ENCODE measurements around the gene AIG1.

Gene AIG1

DNA sequence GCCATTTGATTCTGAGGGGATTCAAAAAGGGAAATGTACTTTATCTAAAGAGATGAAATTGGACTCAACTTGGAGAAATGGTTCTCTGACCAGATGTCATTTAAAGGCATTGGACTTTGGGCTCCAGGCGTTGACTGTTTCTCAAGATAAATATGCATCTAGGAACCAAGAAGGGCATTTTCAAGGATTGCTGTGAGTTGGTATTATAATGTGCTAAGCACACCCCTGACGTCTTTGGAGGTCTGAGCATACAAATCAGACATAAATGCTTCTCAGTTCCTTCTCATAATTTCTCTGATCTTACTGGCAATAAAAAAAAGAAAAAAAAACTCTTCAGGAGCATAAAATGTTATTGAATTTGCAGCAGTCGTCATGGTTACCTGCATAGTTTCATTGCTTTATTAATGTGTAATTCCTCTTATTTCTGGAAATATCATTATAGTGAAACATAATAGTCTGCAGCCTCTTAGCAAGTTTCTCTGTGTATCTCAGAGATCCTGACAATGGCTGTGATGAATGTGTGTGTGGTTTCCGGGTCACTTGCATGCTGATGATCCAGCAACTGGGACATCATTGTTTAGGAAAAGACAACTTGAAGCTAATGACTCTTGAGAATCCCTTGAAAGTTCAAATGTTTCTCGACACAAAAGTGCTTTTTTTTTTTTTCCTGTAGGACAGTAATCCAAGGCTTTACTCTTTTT, 136.0 kb downstream of the AIG1 start:
- DNase-seq (ENCODE audit: low spot score), result no peak

GRCh38 chr6:143197377-143197776, 136.7 kb downstream of the AIG1 start:
- DNase-seq (ENCODE audit: low spot score), result no peak

DNA sequence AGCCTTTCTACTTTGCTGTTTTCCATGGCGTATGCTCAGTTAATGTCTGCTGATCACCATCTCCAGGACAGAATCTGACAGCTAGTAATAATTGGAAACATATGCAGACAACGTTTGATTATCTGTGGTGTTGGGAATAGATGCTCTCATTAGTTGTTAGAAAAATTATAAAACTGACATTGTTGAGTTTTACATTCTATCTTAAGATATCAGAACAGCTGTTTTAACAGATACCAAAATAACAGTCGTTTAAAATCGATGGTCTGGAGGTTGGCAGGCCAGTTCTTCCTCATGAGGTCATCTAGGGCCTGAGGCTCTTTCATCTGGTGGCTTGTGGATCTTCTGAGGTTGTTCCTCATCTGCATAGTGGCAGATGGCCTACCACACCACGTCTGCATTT, 137.6 kb downstream of the AIG1 start:
- DNase-seq (ENCODE audit: low spot score), result no peak

GRCh38 chr6:143199291-143199690, 138.6 kb downstream of the AIG1 start:
- no peak for DNase-seq (ENCODE audit: low spot score)

DNA sequence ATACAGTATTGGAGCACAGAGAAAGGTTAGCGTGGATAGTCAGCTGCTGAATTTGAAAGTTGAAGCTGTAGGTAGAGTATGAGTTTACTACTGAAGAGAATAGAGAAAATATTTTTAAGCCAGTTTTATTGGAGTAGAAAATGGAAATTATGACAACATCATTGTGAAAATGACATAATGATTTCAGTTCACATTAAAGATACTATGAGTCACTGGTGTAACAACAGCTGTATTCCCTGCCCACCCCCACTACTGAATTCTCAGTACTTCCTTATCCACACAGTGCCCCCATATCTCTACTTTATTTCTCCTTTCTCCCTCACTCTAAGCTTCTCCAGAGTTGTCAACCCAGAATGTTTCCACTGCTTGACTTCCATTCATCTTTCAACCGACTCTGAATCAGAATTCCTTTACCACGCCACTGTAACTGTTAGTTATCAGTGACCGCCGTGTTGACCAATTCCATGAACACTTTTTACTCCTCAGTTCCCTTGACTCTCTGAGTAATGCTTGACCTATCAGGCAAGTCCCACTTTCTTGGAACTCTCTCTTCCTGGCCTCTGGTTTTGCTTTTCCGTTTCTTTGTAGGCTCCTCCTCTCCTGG, 139.6 kb downstream of the AIG1 start:
- no peak for DNase-seq (ENCODE audit: low spot score)

DNA sequence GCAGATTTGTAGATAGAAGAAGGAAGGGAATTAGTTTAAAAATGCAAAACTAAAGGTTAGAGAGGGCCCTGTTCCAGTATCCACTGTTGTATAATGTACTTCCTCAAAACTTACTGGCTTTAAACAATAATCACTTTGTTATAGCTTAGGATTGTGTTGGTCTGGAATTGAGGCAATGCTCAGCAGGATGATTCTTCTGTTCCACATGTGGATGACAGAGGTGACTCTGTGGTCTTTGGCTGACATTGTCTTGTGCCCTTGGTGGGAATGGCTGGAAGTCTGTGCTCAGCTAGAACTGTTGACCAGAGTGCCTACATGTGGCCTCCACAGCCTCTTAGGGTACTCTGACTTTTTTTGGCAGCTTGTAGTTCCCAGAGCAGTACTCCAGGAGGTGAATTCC, 143.4 kb downstream of the AIG1 start:
- DNase-seq (ENCODE audit: low spot score), result no peak

DNA sequence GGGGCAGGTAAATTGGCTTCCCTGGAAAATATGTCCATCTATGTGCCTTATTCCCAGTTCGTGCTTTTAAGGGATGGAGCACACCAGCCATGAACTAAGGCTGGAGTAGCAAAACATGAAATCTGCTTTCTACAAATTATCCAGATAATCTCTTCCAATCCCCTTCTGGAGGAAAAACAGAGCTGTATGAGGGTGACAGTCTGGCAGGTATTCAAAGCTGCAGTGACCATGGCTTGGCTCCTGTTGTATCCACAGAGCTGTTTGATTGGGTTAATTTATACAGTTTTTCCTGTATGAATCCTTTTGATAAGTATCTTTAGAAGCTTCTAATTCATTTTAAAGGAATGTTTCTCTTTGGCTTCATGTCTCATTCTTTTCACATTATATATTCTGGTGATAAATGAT, 144.4 kb downstream of the AIG1 start:
- DNase-seq (ENCODE audit: low spot score), result no peak

- no peak for DNase-seq (ENCODE audit: low spot score)
Observed at GRCh38 chr6:143205585-143205984, 144.9 kb downstream of the AIG1 start.

- DNase-seq (ENCODE audit: low spot score), result no peak
Observed at GRCh38 chr6:143205991-143206390, 145.3 kb downstream of the AIG1 start.

DNA sequence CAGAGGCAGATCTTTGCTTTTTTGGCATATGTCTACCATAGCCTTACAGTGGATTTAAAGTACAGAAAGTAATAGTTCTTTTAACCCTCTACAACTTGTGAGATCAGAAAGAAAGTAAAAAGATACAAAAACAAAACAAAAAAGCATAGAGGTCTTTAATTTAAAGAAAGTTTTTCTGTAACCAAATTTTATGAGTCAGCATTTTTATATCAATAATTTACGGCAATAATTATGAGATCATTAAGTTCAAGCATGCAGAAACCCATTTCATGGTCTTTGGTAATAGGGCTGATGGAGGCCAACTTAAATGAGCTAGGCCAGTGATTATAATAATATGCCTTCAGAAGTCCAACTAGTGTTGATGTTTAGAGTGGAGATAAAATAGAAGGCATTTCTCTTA, 145.9 kb downstream of the AIG1 start:
- no peak for DNase-seq (ENCODE audit: low spot score)

DNA sequence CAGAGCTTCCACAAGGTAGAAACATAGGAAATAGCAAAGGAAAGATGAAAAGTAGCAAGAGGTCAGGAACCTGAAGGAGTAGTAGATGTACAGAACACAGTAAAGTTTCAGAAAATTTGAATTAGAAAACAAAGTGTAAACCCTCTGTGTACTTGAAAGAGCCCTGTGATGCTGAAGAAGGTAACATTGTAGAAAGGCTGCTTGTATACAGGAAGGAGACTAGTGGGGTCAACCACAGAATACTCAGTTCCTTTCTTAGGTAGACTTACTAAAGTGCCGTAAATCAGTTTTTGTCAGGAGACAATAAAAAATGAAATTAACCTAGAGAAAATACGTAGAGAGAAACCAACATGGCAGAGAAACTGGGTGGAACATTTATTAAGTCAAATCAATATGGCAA, 149.7 kb downstream of the AIG1 start:
- DNase-seq (ENCODE audit: low spot score), result no peak

DNA sequence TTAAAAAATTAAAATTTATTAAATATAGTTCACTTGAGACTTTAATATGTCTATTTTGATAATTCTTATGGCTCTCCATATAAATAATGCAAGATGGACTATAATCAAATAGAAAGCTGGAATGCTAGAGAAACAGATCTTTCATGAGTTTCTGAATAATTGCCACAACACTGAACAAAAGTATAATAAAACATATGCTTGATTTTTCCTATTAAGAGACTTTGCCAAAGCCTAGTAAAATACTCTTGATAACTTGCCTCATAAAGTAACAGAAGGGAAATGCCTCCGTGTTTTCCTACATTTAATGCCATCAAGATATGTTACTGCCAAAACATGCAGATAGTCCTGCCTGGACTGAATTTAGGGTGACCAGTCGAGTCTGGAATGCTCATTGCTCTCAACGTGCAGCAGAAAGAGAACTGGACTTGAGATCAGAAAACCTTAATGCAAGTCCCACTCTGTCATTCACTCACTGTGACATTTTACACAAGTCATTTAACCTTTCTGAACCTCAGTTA, 153.2 kb downstream of the AIG1 start:
- no peak for DNase-seq (ENCODE audit: low spot score)

DNA sequence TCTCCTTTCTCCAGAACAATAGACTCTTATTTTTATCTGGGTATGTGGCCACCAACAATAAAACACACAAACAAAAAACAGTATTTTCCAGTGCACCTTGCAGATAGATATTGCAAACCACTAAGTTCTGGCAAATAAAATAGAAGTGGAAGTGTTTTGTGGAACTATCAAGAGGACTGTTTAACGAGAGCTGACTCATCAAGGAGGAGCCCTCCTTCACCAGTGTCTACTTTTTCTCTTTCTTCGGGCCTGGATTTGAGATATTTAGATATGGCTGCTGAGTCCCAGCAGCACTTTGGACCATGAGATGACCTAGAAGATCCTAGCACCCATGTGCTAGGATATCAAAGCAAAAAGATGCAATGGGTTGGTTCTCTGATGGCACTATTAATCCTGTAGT, 154.7 kb downstream of the AIG1 start:
- DNase-seq (ENCODE audit: low spot score), result no peak

DNA sequence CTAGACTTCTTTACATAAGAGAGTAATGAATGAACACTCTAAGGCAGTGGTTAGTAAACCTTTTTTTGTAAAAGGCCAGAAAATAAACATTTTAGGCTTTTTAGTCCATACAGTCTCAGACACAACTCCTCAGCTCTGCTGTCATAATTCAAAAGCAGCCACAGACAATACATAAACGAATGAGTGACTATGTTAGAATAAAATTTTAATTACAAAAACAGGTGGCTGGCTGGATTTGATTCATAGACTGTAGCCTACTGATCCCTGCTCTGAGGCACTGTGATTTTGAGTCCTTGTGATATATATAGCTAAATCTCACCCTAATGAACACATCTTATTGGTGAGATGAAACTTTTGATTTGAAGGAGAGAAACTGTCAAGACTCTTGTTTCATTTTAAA, 155.1 kb downstream of the AIG1 start:
- DNase-seq (ENCODE audit: low spot score), result no peak

DNA sequence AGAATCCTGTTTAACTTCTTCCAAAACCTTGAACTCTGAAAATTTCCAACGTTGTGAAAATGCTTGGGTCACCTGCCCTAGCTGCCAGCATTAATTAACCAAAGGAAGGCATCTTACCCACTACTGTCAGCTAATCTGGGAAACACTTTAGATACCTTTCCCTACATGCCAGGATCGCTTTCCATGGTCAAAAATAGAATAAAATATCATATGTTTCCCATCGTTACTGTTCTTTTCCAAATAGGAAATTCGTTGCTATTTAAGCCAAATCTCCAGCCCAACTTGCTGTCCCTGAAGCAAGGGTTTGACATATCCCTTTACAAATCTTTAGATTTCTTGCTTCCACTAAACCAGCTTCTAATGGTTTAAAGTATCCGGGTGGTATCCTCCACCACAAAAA, 157.5 kb downstream of the AIG1 start:
- DNase-seq (ENCODE audit: low spot score), result no peak

GRCh38 chr6:143221698-143222097, 161.0 kb downstream of the AIG1 start:
- DNase-seq (ENCODE audit: low spot score), result no peak

DNA sequence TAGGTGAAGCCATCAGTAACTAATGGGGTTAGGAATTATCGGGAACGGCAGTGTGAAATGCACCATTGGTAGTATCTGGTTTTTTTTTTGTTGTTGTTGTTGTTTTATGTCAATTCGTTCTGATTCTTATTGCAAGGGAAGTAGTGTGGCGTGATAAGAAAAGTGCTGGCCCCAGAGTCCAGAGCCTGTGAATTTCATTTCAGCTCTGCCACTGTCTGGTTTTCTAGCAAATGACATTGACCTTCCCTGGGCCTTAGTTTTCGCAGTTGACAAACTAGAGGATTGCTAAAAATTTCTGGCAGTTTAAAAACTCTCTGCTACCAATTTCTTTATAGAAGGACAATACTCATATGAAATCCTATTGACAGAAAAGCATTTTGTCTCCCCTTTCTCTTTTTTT, 161.6 kb downstream of the AIG1 start:
- no peak for DNase-seq (ENCODE audit: low spot score)

- no peak for DNase-seq (ENCODE audit: low spot score)
Observed at GRCh38 chr6:143222801-143223231, 162.1 kb downstream of the AIG1 start.

DNA sequence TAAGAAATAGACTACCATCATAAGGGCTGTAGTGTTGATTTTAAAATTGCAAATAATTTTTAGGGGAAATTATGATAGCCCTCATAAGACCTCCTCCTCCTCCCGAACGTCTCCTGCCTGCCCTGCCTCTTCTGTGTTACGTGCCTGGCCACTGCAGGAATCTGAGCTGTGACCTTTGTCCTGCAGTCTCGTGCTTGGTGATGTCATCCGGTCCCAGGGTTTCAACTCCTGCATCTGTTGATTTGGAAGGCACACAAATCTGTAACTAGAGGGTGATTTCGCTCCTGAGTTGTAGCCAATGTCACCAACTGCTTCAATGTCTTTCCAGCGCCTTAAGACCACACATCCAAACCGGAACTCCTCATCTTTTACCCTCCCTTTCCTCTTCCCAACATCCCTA, 163.2 kb downstream of the AIG1 start:
- no peak for DNase-seq (ENCODE audit: low spot score)

- no peak for DNase-seq (ENCODE audit: low spot score)
Observed at GRCh38 chr6:143224516-143224915, 163.8 kb downstream of the AIG1 start.

DNA sequence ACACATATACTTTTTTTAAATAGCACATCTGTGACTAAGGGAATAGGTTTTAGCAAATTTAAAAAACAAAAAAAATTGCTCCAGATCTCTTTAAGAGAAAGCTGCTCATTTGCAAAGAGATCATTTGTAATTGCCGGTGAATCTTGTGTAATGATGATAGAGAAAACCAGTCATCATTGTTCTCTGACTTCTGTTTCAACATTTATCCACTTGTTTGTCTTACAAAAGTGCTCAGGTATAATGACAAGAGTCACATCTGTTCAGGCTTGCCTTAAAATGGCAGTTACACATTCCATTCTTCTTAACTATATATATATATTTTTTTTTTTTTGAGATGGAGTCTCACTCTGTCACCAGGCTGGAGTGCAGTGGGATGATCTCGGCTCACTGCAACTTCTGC, 165.2 kb downstream of the AIG1 start:
- DNase-seq (ENCODE audit: low spot score), result no peak

DNA sequence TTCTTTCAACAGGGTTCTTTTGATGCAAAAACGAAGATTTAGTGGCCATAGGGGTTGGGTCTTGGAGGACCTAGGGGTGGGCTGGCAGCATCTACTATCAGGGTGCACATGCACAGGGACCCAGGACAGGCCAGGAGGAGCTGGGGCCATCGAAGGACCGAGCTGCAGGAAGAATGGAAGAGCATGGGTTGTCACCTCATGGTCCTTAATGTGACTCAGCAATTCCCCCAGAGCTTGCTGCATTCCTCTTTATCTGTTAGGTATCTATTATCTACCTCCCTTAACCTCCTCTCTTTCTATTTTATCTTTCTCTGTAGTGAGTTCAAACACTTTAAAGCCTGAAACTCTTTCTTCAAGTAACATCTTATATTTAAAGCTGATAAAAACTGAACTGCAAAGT, 167.0 kb downstream of the AIG1 start:
- no peak for DNase-seq (ENCODE audit: low spot score)

GRCh38 chr6:143229400-143229799, 168.7 kb downstream of the AIG1 start:
- no peak for DNase-seq (ENCODE audit: low spot score)

DNA sequence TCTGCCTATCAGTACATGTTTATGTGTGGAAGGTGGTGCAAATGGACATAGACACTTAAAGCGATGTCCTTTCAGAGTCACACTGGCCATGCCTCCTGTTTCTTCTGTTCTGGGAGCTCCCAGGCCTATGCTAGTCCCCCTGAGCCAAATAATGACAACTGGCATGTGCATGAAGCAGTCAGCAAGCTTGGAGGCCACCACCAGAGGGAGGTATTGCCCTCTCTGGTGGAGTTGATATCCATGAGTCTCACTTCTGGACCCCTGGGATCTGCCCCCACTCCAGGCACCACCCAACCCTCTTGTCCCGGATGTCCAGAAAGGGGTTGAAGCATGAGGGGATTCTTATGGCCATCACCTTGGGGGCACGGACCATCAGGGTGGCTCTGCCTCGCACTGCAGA, 172.2 kb downstream of the AIG1 start:
- DNase-seq (ENCODE audit: low spot score), result no peak

Measured in hematopoietic multipotent progenitor cell treated with erythropoietin and hydrocortisone succinate and interleukin-3 and kit ligand, for 15 days (in vitro differentiated cells).